Natural killer cell (primary cell): ENCODE data around the gene CCDC146. TPM values are rescaled to one million over a fixed set of nuclear protein-coding genes. Genes with fewer than 3 reads are reported as not detected.
A peak's percentile ranks its signal among the peaks of the same experiment; 100 is the strongest.
"Not testable (repeated sequence)": the region's sequence is repeated elsewhere in the genome, so short reads cannot be mapped to it uniquely, and the experiment has no call there.

ENCODE experiments used
- ATAC-seq, 3 donors: fragments of 150-1000 bp in 2 of 3; fragments of 200-7000 bp in 1 of 3; cut with Tn5 transposase; 1 replicate in 1 of 3; 2 replicates in 2 of 3; pipeline ENCODE4 v1.10.0; 2021; ENCODE audit warnings: mild to moderate bottlenecking in 2 of 3, moderate library complexity in 2 of 3
- DNase-seq, 2 donors: peaks; one replicate each; pipeline versions ENCODE4 v3.0.0 to v3.0.0-alpha.2; 2013 to 2021; ENCODE audit warnings: mixed read lengths in 1 of 2
- H3K27ac ChIP-seq: one replicate; pipeline ENCODE4 v1.5.1; 2013; ENCODE audit warnings: mild to moderate bottlenecking, low read length
- H3K27me3 ChIP-seq: one replicate; pipeline ENCODE4 v1.6.1; 2013; ENCODE audit warnings: low read length; ENCODE audit not compliant: control insufficient read depth, insufficient read depth
- H3K36me3 ChIP-seq: one replicate; pipeline ENCODE4 v1.6.1; 2013; ENCODE audit warnings: low read length; ENCODE audit not compliant: control insufficient read depth, insufficient read depth
- H3K4me1 ChIP-seq: one replicate; pipeline ENCODE4 v1.6.1; 2013; ENCODE audit warnings: low read length; ENCODE audit not compliant: control insufficient read depth, insufficient read depth
- H3K4me3 ChIP-seq: one replicate; pipeline ENCODE4 v1.5.1; 2013; ENCODE audit warnings: low read length
- H3K9me3 ChIP-seq: one replicate; pipeline ENCODE4 v1.6.1; 2013; ENCODE audit warnings: low read length; ENCODE audit not compliant: control insufficient read depth, insufficient read depth
- H3K27ac Mint-ChIP-seq, 2 donors: one replicate each; pipeline ENCODE4 v1.8.0; 2022; ENCODE audit warnings: mild to moderate bottlenecking in 2 of 2, mixed read lengths in 2 of 2, moderate library complexity in 1 of 2
- H3K27me3 Mint-ChIP-seq, 2 donors: one replicate each; pipeline ENCODE4 v1.8.0; 2022; ENCODE audit warnings: low read depth in 2 of 2, mixed read lengths in 2 of 2
- H3K36me3 Mint-ChIP-seq: one replicate; pipeline ENCODE4 v1.8.0; 2022; ENCODE audit warnings: mixed read lengths
- H3K4me1 Mint-ChIP-seq, 2 donors: one replicate each; pipeline ENCODE4 v1.8.0; 2022; ENCODE audit warnings: mixed read lengths in 2 of 2
- H3K4me3 Mint-ChIP-seq: one replicate; pipeline ENCODE4 v1.8.0; 2022; ENCODE audit warnings: mild to moderate bottlenecking, moderate library complexity, mixed read lengths
- H3K9me3 Mint-ChIP-seq, 2 donors: one replicate each; pipeline ENCODE4 v1.8.0; 2022; ENCODE audit warnings: mixed read lengths in 2 of 2
- WGBS: methylation state at CpG from one replicate; pipeline ENCODE4 v1.1.7; 2013; ENCODE audit warnings: missing lambda C conversion rate; ENCODE audit not compliant: insufficient coverage; 5-methylcytosine and 5-hydroxymethylcytosine counted together
- intact Hi-C: fragments of 100-400 bp; cut with micrococcal nuclease; formaldehyde crosslinking; loops from one replicate; pipeline ENCODE4 v1.14.2; 2022
- total RNA-seq, 4 donors: library from RNA; stranded (reverse); fragments of 120-200 nt in 1 of 4; gene quantifications; one replicate each; pipeline versions ENCODE4 v1.2.3 to v1.2.4, GENCODE V29; 2013 to 2022

Gene CCDC146
- total RNA-seq = 10 to 100 TPM; 20.1 to 25.6 (median 24.0) TPM
- total RNA-seq (2013) = 16.0 TPM

GRCh38 chr7:77121860-77122681 is at the start of gene CCDC146:
Gene CCDC146 (plus strand): TSS chr7:77122615. CDS start chr7:77167669, 45,054 bp downstream.
- H3K4me1 ChIP-seq, H3K9me3 ChIP-seq, intact Hi-C loops, H3K9me3 Mint-ChIP-seq, H3K36me3 ChIP-seq, H3K4me1 Mint-ChIP-seq, H3K27me3 ChIP-seq, H3K27me3 Mint-ChIP-seq, H3K36me3 Mint-ChIP-seq: not testable (repeated sequence)
- peak within 1 kb of the TSS; percentile 91 for H3K4me3 Mint-ChIP-seq
- H3K27ac ChIP-seq = peak within 1 kb of the TSS; percentile 57
- peak within 1 kb of the TSS; percentile 83 for H3K27ac Mint-ChIP-seq
- under 1% methylated on average over 47 of the region's 50 CpGs for WGBS
- H3K4me3 ChIP-seq = peak within 1 kb of the TSS; percentile 67
- ATAC-seq (peak; percentile 96 to 100 (median 96)), DNase-seq (peak; percentile 89 to 98)

GRCh38 chr7:77074786-77075396 is 47.5 kb upstream of the CCDC146 start:
- H3K4me1 ChIP-seq, H3K27me3 Mint-ChIP-seq, H3K9me3 ChIP-seq, DNase-seq, H3K9me3 Mint-ChIP-seq, ATAC-seq, intact Hi-C loops, H3K4me3 Mint-ChIP-seq, H3K36me3 ChIP-seq, H3K27me3 ChIP-seq, H3K36me3 Mint-ChIP-seq, H3K27ac ChIP-seq, H3K4me3 ChIP-seq, H3K27ac Mint-ChIP-seq: not testable (repeated sequence)
- WGBS = no CpG with 5 or more reads among the region's 6 CpGs
- peaks cover 0 to 11% of the 10 kb centered on the region in 2 donors for H3K4me1 Mint-ChIP-seq

DNA sequence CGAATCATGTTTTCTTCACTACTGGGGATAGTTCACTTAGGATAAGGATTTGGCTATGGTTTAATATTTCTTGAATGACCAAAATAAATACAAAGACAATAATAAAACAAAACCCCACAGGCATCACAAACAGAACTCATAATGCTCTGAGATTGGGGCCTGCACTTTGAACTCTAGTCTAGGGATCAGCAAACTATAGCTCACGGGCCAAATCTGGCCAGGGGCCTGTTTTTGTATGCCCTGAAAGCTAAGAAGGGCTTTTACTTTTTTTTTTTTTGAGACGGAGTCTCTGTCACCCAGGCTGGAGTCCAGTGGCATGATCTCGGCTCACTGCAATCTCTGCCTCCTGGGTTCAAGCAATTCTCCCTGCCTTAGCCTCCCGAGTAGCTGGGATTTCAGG is 45.4 kb upstream of the CCDC146 start:
- H3K27me3 Mint-ChIP-seq, H3K27ac Mint-ChIP-seq, H3K4me3 Mint-ChIP-seq, H3K27me3 ChIP-seq, H3K36me3 Mint-ChIP-seq, intact Hi-C loops, H3K36me3 ChIP-seq, DNase-seq, H3K4me1 Mint-ChIP-seq, H3K27ac ChIP-seq, ATAC-seq, H3K9me3 Mint-ChIP-seq, H3K4me1 ChIP-seq, H3K4me3 ChIP-seq, H3K9me3 ChIP-seq: not testable (repeated sequence)
- no CpG with 5 or more reads among the region's 5 CpGs for WGBS

- H3K27me3 ChIP-seq, H3K27ac Mint-ChIP-seq, ATAC-seq, H3K4me1 ChIP-seq, H3K27ac ChIP-seq, H3K27me3 Mint-ChIP-seq, H3K4me3 ChIP-seq, H3K4me3 Mint-ChIP-seq, intact Hi-C loops, H3K36me3 ChIP-seq, DNase-seq, H3K9me3 ChIP-seq, H3K9me3 Mint-ChIP-seq, H3K4me1 Mint-ChIP-seq, H3K36me3 Mint-ChIP-seq: not testable (repeated sequence)
Measured at GRCh38 chr7:77079112-77079511, 43.3 kb upstream of the CCDC146 start.

DNA sequence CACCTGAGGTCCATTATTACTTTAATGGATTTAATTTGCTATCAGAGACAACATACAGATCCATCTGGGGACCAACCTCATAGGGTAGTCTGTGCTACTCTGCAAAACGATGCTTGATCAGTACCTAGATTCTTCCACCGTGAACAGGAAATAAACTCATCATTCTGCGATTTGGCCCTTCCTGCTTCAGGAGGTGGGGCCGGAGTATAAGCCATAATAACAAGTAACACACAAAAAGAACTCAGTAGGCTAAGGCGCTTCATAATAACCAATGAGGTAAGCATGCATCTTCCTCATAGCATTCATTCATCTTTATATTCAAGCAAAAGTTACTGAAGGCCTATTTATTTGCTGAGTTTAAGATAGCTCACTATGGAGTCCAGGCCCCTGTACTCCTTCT is 42.8 kb upstream of the CCDC146 start:
- ATAC-seq, intact Hi-C loops, DNase-seq: not testable (repeated sequence)

GRCh38 chr7:77080236-77080635 is 42.2 kb upstream of the CCDC146 start:
- WGBS = no CpG with 5 or more reads among the region's 2 CpGs
- not testable (repeated sequence) for H3K4me1 Mint-ChIP-seq

More for the DNA sequence above, 42.8 kb upstream of the CCDC146 start:
- no CpG with 5 or more reads among the region's 5 CpGs for WGBS
- H3K4me3 ChIP-seq, H3K4me3 Mint-ChIP-seq, H3K4me1 ChIP-seq, H3K27ac ChIP-seq, H3K4me1 Mint-ChIP-seq, H3K36me3 ChIP-seq, H3K27ac Mint-ChIP-seq, H3K27me3 Mint-ChIP-seq, H3K36me3 Mint-ChIP-seq, H3K9me3 ChIP-seq, H3K27me3 ChIP-seq, H3K9me3 Mint-ChIP-seq: not testable (repeated sequence)

GRCh38 chr7:77082192-77082591 is 40.2 kb upstream of the CCDC146 start:
- H3K27ac ChIP-seq, ATAC-seq, DNase-seq, H3K27me3 Mint-ChIP-seq, H3K9me3 Mint-ChIP-seq, H3K27ac Mint-ChIP-seq, H3K27me3 ChIP-seq, H3K4me3 Mint-ChIP-seq, H3K4me1 Mint-ChIP-seq, H3K9me3 ChIP-seq, H3K36me3 ChIP-seq, H3K4me3 ChIP-seq, H3K36me3 Mint-ChIP-seq, H3K4me1 ChIP-seq, intact Hi-C loops: not testable (repeated sequence)
- WGBS = no CpG with 5 or more reads among the region's 1 CpG

More at GRCh38 chr7:77080236-77080635, 42.2 kb upstream of the CCDC146 start:
- ATAC-seq, H3K4me1 ChIP-seq, H3K36me3 Mint-ChIP-seq, H3K9me3 ChIP-seq, intact Hi-C loops, H3K27me3 ChIP-seq, H3K27ac ChIP-seq, H3K27me3 Mint-ChIP-seq, H3K36me3 ChIP-seq, H3K4me3 Mint-ChIP-seq, DNase-seq, H3K4me3 ChIP-seq, H3K9me3 Mint-ChIP-seq, H3K27ac Mint-ChIP-seq: not testable (repeated sequence)

DNA sequence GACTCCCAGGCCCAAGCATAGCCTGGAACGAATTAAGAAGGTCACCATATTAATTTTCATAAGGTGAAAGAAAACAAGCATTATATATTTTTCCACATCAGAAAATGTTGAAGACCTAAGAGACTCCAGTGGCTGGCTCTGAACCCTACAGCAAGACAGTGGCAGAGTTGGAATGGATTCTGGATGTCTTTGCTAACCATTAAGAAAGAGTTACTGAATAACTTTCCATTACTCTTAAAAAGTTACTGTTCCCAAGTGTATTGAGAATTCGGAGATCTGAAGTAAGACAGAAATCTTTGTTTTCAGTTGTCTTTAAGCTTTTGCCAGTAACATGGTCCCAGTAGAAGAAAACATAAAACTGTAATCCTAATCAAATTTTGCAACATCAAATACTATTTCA is 30.1 kb upstream of the CCDC146 start:
- intact Hi-C loops, H3K27me3 ChIP-seq, H3K4me3 Mint-ChIP-seq, H3K4me3 ChIP-seq, H3K9me3 Mint-ChIP-seq, H3K9me3 ChIP-seq, H3K36me3 ChIP-seq, ATAC-seq, H3K27me3 Mint-ChIP-seq, H3K4me1 ChIP-seq, DNase-seq, H3K36me3 Mint-ChIP-seq, H3K4me1 Mint-ChIP-seq, H3K27ac ChIP-seq: not testable (repeated sequence)
- peak overlapping the region in 1 of 2 donors; percentile 29 for H3K27ac Mint-ChIP-seq
- no CpG with 5 or more reads among the region's 2 CpGs for WGBS
